ENCODE results near the gene EID3. TPM values are rescaled to one million over a fixed set of nuclear protein-coding genes. Genes with fewer than 3 reads are reported as not detected.
"Not testable (repeated sequence)": the region's sequence is repeated elsewhere in the genome, so short reads cannot be mapped to it uniquely, and the experiment has no call there.

EID3 gene
- total and polyA plus RNA-seq, 2 experiments from 2014 or later, result 3.3 to 3.4 TPM

- Histone ChIP-seq H3K36me3 (ENCODE audit: insufficient read depth) (peaks cover 72% of the 10 kb centered on the region), H3K9me2 (ENCODE audit: insufficient read depth) (no peaks in the 10 kb centered on the region), H3F3A (replicated peaks; ENCODE audit: low read depth) (no peaks in the 10 kb centered on the region), H3K4me1 (ENCODE audit: insufficient read depth) (no peaks in the 10 kb centered on the region), H2AFZ (no peak overlapping the region), H3K4me2 (no peak overlapping the region), H3K27ac (ENCODE audit: low read depth) (no peak overlapping the region), H3K79me2 (replicated peaks; ENCODE audit: insufficient read depth) (0 out of 2 replicates have a peak, but pooled peaks cover 3% of the 10 kb centered on the region), H4K20me1 (replicated peaks; ENCODE audit: insufficient read depth) (peaks cover 9% of the 10 kb centered on the region; the same call in 1 of the 2 replicates), H3K4me3 (no peak overlapping the region), H3K27me3 (ENCODE audit: insufficient read depth) (no peaks in the 10 kb centered on the region)
- Mint-ChIP-seq H3K36me3 (ENCODE audit: low read depth) (peaks cover 85% of the 10 kb centered on the region), H3K9me3 (peaks cover 4% of the 10 kb centered on the region; the same call in 2 of the 3 replicates), H3K27ac (no peak overlapping the region), H3K27me3 (ENCODE audit: insufficient read depth, low read depth, poor library complexity) (no peaks in the 10 kb centered on the region), H3K4me3 (no peak overlapping the region), H3K4me1 (no peaks in the 10 kb centered on the region)
- ATAC-seq (no peak), DNase-seq (ENCODE audit: low spot score) (no peak)
- TF ChIP-seq ZNF114 (CRISPR knock-in tag; IDR thresholded peaks at IDR 0.05), result no peak
- TF ChIP-seq STAT1 (IDR thresholded peaks at IDR 0.05; ENCODE audit: unreplicated experiment), result no peak
Measured at GRCh38 chr12:104321949-104322348, 18.4 kb downstream of the EID3 start.

- ATAC-seq; H4K20me1 ChIP-seq (replicated peaks; ENCODE audit: insufficient read depth): not testable (repeated sequence)
Measured at GRCh38 chr12:104322533-104322932, 19.0 kb downstream of the EID3 start.

GRCh38 chr12:104323899-104324298 is 20.4 kb downstream of the EID3 start:
- H3K79me2 ChIP-seq (replicated peaks; ENCODE audit: insufficient read depth), result 0 out of 2 replicates have a peak, but pooled peaks cover 3% of the 10 kb centered on the region
- H3K4me1 Mint-ChIP-seq, result no peaks in the 10 kb centered on the region
- no peak overlapping the region for H3K4me2 ChIP-seq
- H3K4me3 Mint-ChIP-seq, result no peak overlapping the region
- no peak overlapping the region for H3K4me3 ChIP-seq
- no peaks in the 10 kb centered on the region for H3K27me3 ChIP-seq (ENCODE audit: insufficient read depth)
- H2AFZ ChIP-seq, result no peak overlapping the region
- H3K27me3 Mint-ChIP-seq (ENCODE audit: insufficient read depth, low read depth, poor library complexity), result no peaks in the 10 kb centered on the region
- no peaks in the 10 kb centered on the region for H3K9me2 ChIP-seq (ENCODE audit: insufficient read depth)
- DNase-seq (ENCODE audit: low spot score) (no peak), ATAC-seq (no peak)
- H3K27ac ChIP-seq (ENCODE audit: low read depth), result no peak overlapping the region
- H4K20me1 ChIP-seq (replicated peaks; ENCODE audit: insufficient read depth), result peaks cover 12% of the 10 kb centered on the region; the same call in 1 of the 2 replicates
- H3K36me3 Mint-ChIP-seq (ENCODE audit: low read depth), result peaks cover 84% of the 10 kb centered on the region
- H3K4me1 ChIP-seq (ENCODE audit: insufficient read depth), result no peaks in the 10 kb centered on the region
- peaks cover 76% of the 10 kb centered on the region for H3K36me3 ChIP-seq (ENCODE audit: insufficient read depth)
- H3K9me3 Mint-ChIP-seq, result peaks cover 4% of the 10 kb centered on the region; the same call in 2 of the 3 replicates
- no peak for TF ChIP-seq ZNF462 (CRISPR knock-in tag; IDR thresholded peaks at IDR 0.05)
- no peak for TF ChIP-seq CREB1 (CRISPR knock-in tag; IDR thresholded peaks at IDR 0.05; ENCODE audit: low read depth)
- TF ChIP-seq CTCF (conservative IDR thresholded peaks at IDR 0.05; ENCODE audit: low read depth in 2 of 2), result no peak
- TF ChIP-seq EZH2phosphoT487 (IDR thresholded peaks at IDR 0.05; ENCODE audit: unreplicated experiment), result no peak
- TF ChIP-seq ZNF331 (CRISPR knock-in tag; IDR thresholded peaks at IDR 0.05; ENCODE audit: low read depth), result no peak
- TF ChIP-seq NANOG (IDR thresholded peaks at IDR 0.05; ENCODE audit: borderline replicate concordance), result no peak
- no peak for TF ChIP-seq ZNF114 (CRISPR knock-in tag; IDR thresholded peaks at IDR 0.05)
- H3F3A ChIP-seq (replicated peaks; ENCODE audit: low read depth), result no peaks in the 10 kb centered on the region
- H3K27ac Mint-ChIP-seq, result no peak overlapping the region

More at GRCh38 chr12:104322533-104322932, 19.0 kb downstream of the EID3 start:
- not testable (repeated sequence) for H3K4me2 ChIP-seq; H2AFZ ChIP-seq; H3K4me1 ChIP-seq (ENCODE audit: insufficient read depth); H3K79me2 ChIP-seq (replicated peaks; ENCODE audit: insufficient read depth); H3K27me3 ChIP-seq (ENCODE audit: insufficient read depth); H3K4me1 Mint-ChIP-seq; H3K9me2 ChIP-seq (ENCODE audit: insufficient read depth); H3K27me3 Mint-ChIP-seq (ENCODE audit: insufficient read depth, low read depth, poor library complexity); H3F3A ChIP-seq (replicated peaks; ENCODE audit: low read depth); H3K4me3 Mint-ChIP-seq; DNase-seq (ENCODE audit: low spot score); H3K27ac ChIP-seq (ENCODE audit: low read depth); H3K9me3 Mint-ChIP-seq; H3K4me3 ChIP-seq; H3K27ac Mint-ChIP-seq
- peaks cover 87% of the 10 kb centered on the region for H3K36me3 Mint-ChIP-seq (ENCODE audit: low read depth)
- H3K36me3 ChIP-seq (ENCODE audit: insufficient read depth), result peaks cover 78% of the 10 kb centered on the region

Measured in GM23338 (cell line).